HG03066 (cell line): ENCODE results near the gene FYN.

ENCODE experiments used
- ATAC-seq: cut with Tn5 transposase; IDR thresholded peaks from one replicate; pipeline ENCODE4 v1.9.1; 2021; ENCODE audit warnings: low read depth; ENCODE audit not compliant: unreplicated experiment

The FYN gene

GRCh38 chr6:111673937-111674336, 199.3 kb downstream of the FYN start:
- no peak for ATAC-seq

GRCh38 chr6:111673532-111673931, 199.7 kb downstream of the FYN start:
- ATAC-seq, result no peak

GRCh38 chr6:111672761-111673450, 200.3 kb downstream of the FYN start:
- no peak for ATAC-seq

GRCh38 chr6:111669326-111669725, 203.9 kb downstream of the FYN start:
- no peak for ATAC-seq

GRCh38 chr6:111668410-111668809, 204.8 kb downstream of the FYN start:
- no peak for ATAC-seq

GRCh38 chr6:111667931-111668330, 205.3 kb downstream of the FYN start:
- ATAC-seq, result no peak

- no peak for ATAC-seq
Measured at GRCh38 chr6:111666847-111667246, 206.4 kb downstream of the FYN start.

GRCh38 chr6:111664565-111665030, 208.7 kb downstream of the FYN start:
- no peak for ATAC-seq

GRCh38 chr6:111663692-111664564, 209.3 kb downstream of the FYN start:
- ATAC-seq, result no peak

GRCh38 chr6:111662794-111663593, 210.3 kb downstream of the FYN start:
- ATAC-seq, result no peak

GRCh38 chr6:111662072-111662793, 211.0 kb downstream of the FYN start:
- ATAC-seq, result no peak

GRCh38 chr6:111661541-111662061, 211.7 kb downstream of the FYN start:
- ATAC-seq, result no peak

- no peak for ATAC-seq
Measured at GRCh38 chr6:111660531-111660930, 212.7 kb downstream of the FYN start.

GRCh38 chr6:111658462-111659154, 214.6 kb downstream of the FYN start:
- no peak for ATAC-seq

- ATAC-seq, result no peak
Measured at GRCh38 chr6:111657146-111657545, 216.1 kb downstream of the FYN start.

- no peak for ATAC-seq
Measured at GRCh38 chr6:111653979-111654378, 219.3 kb downstream of the FYN start.

GRCh38 chr6:111653434-111653833, 219.8 kb downstream of the FYN start:
- ATAC-seq, result no peak

GRCh38 chr6:111652156-111652555, 221.1 kb downstream of the FYN start:
- ATAC-seq, result no peak

GRCh38 chr6:111651185-111652034, 221.8 kb downstream of the FYN start:
- ATAC-seq, result no peak
